HG03354 (cell line): Measurements from ENCODE around the gene RIMS1.
A peak's percentile ranks its signal among the peaks of the same experiment; 100 is the strongest.

Source experiments
- ATAC-seq: cut with Tn5 transposase; IDR thresholded peaks from one replicate; pipeline ENCODE4 v1.9.1; 2021; ENCODE audit warnings: mild to moderate bottlenecking; ENCODE audit not compliant: unreplicated experiment, poor library complexity, severe bottlenecking

Gene RIMS1

GRCh38 chr6:72382602-72383529 is 496.5 kb downstream of the RIMS1 start:
- ATAC-seq: peak; percentile 97

DNA sequence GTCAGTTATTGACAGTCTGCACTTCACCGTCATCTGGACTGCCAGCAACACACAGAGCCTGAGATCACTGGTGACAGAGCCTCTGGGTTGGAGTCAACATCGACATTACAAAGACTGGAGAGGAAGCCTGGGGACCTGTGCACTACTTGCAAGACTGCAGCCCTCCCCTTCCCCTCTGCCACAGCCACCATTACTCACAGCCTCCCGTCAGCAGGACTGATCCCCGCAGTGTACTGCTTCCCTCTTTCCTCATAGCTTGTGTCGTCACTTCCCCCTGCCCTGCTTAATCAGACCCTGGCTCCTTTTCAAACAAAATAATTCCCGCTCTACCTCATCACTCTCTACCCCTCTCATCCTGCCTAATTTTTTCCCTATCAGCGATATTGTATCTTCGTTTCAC is 500.0 kb downstream of the RIMS1 start:
- ATAC-seq: no peak

GRCh38 chr6:72389698-72390097 is 503.3 kb downstream of the RIMS1 start:
- no peak for ATAC-seq

DNA sequence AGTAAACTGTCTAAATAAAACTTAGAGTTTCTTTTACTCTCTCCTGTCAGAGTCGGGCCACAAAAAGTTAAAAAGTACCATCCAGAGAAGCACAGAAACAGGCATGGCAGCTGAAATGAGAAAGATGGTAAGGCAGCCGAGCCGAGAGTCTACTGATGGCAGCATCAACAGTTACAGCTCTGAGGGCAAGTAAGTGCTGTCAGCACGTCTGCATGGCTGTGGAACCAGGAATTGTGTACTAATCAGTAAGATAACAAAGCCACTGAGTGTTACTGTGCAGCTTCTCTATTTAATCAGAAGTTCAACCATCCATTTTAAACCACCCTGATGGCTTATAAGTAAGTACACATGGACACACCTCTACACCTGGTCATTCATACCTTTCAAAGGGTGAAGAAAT is 504.2 kb downstream of the RIMS1 start:
- no peak for ATAC-seq

DNA sequence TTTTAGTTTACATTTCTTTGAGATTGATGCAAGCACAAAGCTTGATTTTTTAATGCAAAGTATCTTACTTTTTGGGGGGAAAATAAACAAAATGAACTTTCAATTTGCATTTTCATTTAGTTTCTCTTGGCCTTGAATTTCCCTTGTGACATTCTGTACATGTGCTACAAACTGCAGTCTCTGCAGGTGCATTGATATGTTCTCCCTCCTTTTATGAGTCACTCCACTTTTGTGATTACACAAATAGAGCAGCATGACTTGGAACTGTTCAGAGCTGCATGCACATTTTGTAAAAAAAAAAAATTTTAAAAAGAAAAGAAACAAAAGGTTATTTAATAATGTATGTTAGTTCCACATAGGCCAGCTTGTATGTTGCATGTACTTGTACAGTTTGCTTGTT is 515.5 kb downstream of the RIMS1 start:
- ATAC-seq: no peak

- ATAC-seq: no peak
Measured at GRCh38 chr6:72403413-72403812, 517.1 kb downstream of the RIMS1 start.

- peak; percentile 71 for ATAC-seq
Measured at GRCh38 chr6:72406517-72406916, 520.2 kb downstream of the RIMS1 start.

DNA sequence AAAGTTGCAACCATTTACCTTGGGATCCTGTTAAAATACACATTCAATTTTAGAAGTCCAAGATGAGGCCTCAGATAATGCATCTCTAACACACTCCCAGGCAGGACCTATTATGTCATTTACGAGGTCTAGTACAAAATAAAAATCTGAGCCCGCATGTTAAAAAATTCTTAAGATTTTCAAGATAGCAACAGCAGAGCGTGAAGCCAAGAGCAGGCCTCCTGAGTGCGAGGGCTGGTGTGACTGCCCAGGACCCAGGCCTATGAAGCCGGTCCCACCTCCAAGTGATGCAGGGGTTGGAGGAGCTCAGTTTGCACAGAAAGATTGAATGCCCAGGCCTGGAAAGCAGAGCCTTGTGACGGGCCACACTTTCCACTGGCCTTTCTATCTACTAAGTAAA is 524.4 kb downstream of the RIMS1 start:
- ATAC-seq: no peak

- peak; percentile 85 for ATAC-seq
Measured at GRCh38 chr6:72411872-72412708, 525.7 kb downstream of the RIMS1 start.

- ATAC-seq: no peak
Measured at GRCh38 chr6:72412709-72413044, 526.3 kb downstream of the RIMS1 start.

GRCh38 chr6:72413884-72414283 is 527.5 kb downstream of the RIMS1 start:
- no peak for ATAC-seq

GRCh38 chr6:72414657-72415056 is 528.3 kb downstream of the RIMS1 start:
- ATAC-seq: no peak

GRCh38 chr6:72416744-72417465 is 530.6 kb downstream of the RIMS1 start:
- no peak for ATAC-seq

DNA sequence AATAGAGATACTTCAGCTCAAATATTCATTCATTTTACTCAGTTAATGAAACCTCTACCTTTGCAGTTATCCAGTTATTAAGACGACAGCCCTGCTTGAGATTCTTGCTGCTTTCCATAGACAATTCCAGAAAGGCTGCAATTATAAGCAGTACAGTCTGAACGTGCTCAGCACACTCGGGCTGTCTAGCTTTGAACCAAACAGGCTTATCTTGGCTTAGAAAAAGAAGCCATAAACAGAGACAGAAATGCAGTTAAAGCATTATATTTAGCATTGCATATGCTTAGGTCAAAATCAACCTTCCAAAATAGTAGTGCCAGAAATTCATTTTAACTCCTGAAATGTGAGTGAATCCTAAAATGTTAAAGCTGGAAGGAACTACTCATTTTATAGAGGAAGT is 531.4 kb downstream of the RIMS1 start:
- ATAC-seq: no peak

DNA sequence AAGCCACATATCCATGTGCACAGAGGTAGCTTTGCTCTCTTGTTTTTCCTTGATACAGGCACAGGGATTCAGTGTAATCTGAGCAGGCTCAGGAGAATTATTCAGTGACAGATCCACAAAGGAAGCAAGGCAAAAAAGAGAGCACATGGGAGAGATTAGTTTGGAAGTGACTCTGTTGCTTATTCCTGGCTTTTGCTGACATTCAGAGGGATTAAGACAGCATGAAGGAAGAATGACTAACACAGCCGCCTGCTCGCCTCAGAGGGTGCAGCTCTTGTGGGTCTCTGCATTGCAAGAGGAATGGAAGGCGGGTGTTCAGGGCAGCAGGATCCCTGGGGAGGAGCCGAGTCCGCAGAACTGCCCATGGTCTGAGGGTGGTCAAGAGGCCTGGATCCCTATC is 532.1 kb downstream of the RIMS1 start:
- no peak for ATAC-seq

- ATAC-seq: no peak
Measured at GRCh38 chr6:72419966-72420365, 533.6 kb downstream of the RIMS1 start.

- no peak for ATAC-seq
Measured at GRCh38 chr6:72420409-72420808, 534.1 kb downstream of the RIMS1 start.

- no peak for ATAC-seq
Measured at GRCh38 chr6:72421387-72421786, 535.0 kb downstream of the RIMS1 start.

DNA sequence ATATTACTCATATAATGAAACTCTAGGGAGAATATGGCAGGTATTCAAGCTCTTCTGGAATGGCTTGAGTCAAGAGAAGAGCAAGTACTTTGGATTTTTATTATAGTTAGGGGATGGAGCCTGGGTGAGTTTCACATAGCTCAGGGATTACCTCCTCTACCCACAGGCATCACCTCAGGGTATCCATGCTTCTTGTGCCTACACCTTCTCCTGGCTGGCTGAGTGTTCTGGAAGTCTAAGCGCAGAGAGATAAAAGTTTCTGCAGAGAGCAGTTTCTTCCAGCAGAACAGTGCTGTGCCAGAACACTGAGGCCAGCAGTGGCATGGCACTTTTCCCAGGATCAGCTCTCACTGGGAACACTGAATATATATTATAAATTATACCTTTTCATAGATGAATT is 535.8 kb downstream of the RIMS1 start:
- no peak for ATAC-seq

DNA sequence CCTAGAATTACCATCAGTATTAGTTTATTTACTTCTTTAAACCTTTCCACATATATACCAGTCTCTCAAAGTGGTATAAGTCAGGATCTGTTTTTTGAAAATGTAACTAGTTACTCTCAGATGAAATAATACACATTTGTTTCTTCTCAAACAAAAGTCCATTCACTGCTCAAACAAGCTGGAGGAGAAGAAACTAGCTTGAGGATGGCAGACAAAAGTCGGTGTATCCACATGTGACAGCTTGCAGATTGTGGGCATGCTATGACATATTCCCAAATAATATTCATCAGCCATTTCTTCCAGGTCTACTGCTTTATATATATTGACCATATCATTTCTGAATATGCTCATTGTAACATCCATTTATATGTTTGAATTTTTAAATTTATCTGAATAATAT is 538.1 kb downstream of the RIMS1 start:
- no peak for ATAC-seq
